Hepatic stellate cell (primary cell): ENCODE results near the gene CATSPERE.
"Not testable (repeated sequence)": the region's sequence is repeated elsewhere in the genome, so short reads cannot be mapped to it uniquely, and the experiment has no call there.

ENCODE experiments used
- DNase-seq: peaks from one replicate; pipeline ENCODE4 v3.0.0; 2011; ENCODE audit warnings: low spot score

CATSPERE gene

GRCh38 chr1:244664353-244664752 is 203.3 kb downstream of the CATSPERE start:
- DNase-seq = no peak

GRCh38 chr1:244665771-244666217 is 204.7 kb downstream of the CATSPERE start:
- no peak for DNase-seq

- DNase-seq = not testable (repeated sequence)
These were observed 205.8 kb downstream of the CATSPERE start for GRCh38 chr1:244666672-244667418.

- no peak for DNase-seq
These were observed 206.7 kb downstream of the CATSPERE start for GRCh38 chr1:244667797-244668196.

DNA sequence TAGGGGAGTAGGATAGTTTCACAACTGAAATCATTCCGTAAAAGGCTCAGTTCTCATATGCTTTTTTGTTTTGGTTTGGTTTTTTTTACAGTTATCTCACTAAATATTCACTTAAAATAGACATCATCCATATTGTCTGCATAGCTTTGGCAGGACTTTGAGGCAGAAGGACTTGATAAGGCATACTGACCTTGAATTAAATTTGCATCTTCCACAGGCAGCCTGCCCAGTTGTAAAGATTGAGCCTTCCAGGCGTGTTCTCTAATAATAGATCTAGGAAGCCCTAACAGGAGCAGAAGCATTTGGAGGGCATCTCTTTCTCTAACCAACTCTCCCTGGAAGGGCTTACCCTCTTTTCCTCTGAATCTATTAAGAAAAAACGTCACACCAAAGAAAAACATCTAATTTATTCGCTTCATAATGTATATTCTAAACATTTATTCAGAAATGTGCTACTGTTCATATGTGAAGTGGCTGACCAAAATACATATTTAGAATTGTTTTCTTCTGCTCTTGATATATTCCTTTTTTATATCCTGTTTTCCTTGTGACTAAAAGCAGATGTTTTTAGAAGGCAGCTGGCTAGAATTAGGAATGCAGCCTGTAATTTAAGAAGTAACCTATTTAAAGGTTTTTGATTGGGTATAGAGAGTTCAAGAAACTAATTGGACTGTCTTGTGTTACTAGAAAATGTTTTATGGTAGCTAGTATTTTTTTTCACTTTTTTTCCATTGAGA is 212.0 kb downstream of the CATSPERE start:
- peak; percentile 24 for DNase-seq

- no peak for DNase-seq
These were observed 213.4 kb downstream of the CATSPERE start for GRCh38 chr1:244674446-244674845.

DNA sequence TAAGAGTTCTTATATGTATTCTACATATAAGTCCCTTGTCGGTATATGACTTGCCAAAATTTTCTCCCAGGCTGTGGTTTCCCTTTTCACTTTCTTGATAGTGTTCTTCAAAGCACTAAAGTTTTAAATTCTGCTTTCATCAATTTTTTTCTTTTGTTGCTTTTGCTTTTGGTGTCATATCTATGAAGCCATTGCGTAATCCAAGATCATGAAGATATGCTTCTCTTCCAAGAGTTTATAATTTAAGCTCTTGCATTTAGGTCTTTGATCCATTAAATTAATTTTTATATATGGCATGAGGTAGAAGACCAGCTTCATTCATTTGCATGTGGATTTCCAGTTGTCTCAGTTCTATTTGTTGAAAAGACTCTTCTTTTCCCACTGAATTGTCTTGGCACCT is 214.1 kb downstream of the CATSPERE start:
- DNase-seq = no peak

DNA sequence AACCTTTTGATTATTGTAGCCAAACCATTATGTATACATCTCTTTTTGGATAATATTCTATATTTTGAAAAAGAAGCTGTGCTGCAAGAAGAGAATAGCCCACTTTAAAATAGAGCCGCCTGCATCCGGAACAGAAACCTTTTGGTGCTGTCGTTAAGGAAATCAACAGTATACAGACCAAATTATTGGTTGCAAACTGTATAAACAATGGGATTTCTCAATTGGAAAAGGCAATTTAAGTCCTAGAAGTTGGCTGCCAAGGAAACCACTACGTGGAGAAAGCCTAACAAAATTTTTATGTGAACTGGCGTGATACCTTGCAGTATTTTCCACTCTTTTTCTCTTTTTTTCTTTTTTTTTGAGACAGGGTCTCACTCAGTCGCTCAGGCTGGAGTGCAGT is 217.6 kb downstream of the CATSPERE start:
- no peak for DNase-seq

DNA sequence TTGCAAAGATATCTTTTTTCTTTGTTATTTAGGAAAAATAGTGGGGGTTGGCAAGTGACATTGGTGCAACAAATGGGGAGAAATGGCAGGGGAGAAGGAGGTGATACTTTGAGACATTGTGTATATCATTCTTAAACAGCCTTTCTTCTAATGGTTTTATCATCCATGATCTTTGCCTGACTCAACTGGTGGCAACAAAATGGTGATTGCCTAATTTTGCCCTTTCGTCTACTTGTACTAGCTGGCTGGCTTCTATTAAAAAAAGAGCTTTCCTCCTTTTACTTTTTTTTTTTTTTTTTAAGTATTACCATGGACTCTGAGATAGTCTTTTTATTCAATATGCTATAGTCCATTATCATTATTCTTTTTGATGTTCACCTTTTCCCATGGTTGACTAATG is 219.6 kb downstream of the CATSPERE start:
- DNase-seq = no peak

GRCh38 chr1:244682087-244682486 is 221.0 kb downstream of the CATSPERE start:
- not testable (repeated sequence) for DNase-seq
